ENCODE data around the gene ARL15.

Gene ARL15

GRCh38 chr5:54281960-54282692 is 28.2 kb downstream of the ARL15 start:
- DNase-seq, result no peak

GRCh38 chr5:54279960-54280359 is 30.4 kb downstream of the ARL15 start:
- no peak for DNase-seq

- no peak for DNase-seq
Measured at GRCh38 chr5:54278979-54279717, 31.2 kb downstream of the ARL15 start.

- no peak for DNase-seq
Measured at GRCh38 chr5:54278036-54278830, 32.1 kb downstream of the ARL15 start.

GRCh38 chr5:54276048-54276447 is 34.3 kb downstream of the ARL15 start:
- no peak for DNase-seq

GRCh38 chr5:54275361-54275760 is 35.0 kb downstream of the ARL15 start:
- DNase-seq, result no peak

- no peak for DNase-seq
Measured at GRCh38 chr5:54274944-54275343, 35.4 kb downstream of the ARL15 start.

GRCh38 chr5:54273715-54274114 is 36.7 kb downstream of the ARL15 start:
- no peak for DNase-seq

- DNase-seq, result no peak
Measured at GRCh38 chr5:54272746-54273145, 37.6 kb downstream of the ARL15 start.

GRCh38 chr5:54270326-54270725 is 40.0 kb downstream of the ARL15 start:
- no peak for DNase-seq

GRCh38 chr5:54264574-54264973 is 45.8 kb downstream of the ARL15 start:
- no peak for DNase-seq

- no peak for DNase-seq
Measured at GRCh38 chr5:54263447-54263846, 46.9 kb downstream of the ARL15 start.

- no peak for DNase-seq
Measured at GRCh38 chr5:54261596-54261995, 48.8 kb downstream of the ARL15 start.

- DNase-seq, result no peak
Measured at GRCh38 chr5:54259981-54260380, 50.4 kb downstream of the ARL15 start.

- no peak for DNase-seq
Measured at GRCh38 chr5:54259090-54259489, 51.3 kb downstream of the ARL15 start.

- no peak for DNase-seq
Measured at GRCh38 chr5:54257366-54258118, 52.8 kb downstream of the ARL15 start.

GRCh38 chr5:54254482-54255198 is 55.7 kb downstream of the ARL15 start:
- DNase-seq, result no peak

GRCh38 chr5:54251981-54252380 is 58.4 kb downstream of the ARL15 start:
- no peak for DNase-seq

- no peak for DNase-seq
Measured at GRCh38 chr5:54249210-54250028, 61.0 kb downstream of the ARL15 start.

- no peak for DNase-seq
Measured at GRCh38 chr5:54247226-54247625, 63.1 kb downstream of the ARL15 start.

- no peak for DNase-seq
Measured at GRCh38 chr5:54243483-54244080, 66.8 kb downstream of the ARL15 start.

Measured in activated effector memory CD4-positive, alpha-beta T cell treated with Interleukin-2 at 50 U/mL for 16 hours (primary cell).